H1 (cell line): ENCODE results near the gene MTPN. TPM values are rescaled to one million over a fixed set of nuclear protein-coding genes. Genes with fewer than 3 reads are reported as not detected.

Experiments used
- BACH1 ChIP-seq: IDR thresholded peaks from 2 replicates; pipeline ENCODE4 v1.6.1; 2012; ENCODE audit warnings: low read length, improper control_type of control experiment
- BCL11A ChIP-seq, 2 experiments: IDR thresholded peaks; one replicate each; pipeline ENCODE4 v1.6.1; 2011; ENCODE audit warnings: low read depth in 2 of 2, low read length in 2 of 2, mild to moderate bottlenecking in 2 of 2
- CEBPB ChIP-seq: IDR thresholded peaks from 2 replicates; pipeline ENCODE4 v1.6.1; 2012; ENCODE audit warnings: low read depth, low read length
- JUND ChIP-seq: IDR thresholded peaks from 2 replicates; pipeline ENCODE4 v1.6.1; 2011; ENCODE audit warnings: mild to moderate bottlenecking, improper control_type of control experiment, low read length
- KDM4A ChIP-seq: IDR thresholded peaks from one replicate; pipeline ENCODE4 v1.7.1; 2012; ENCODE audit warnings: low read depth, mild to moderate bottlenecking, moderate library complexity, low read length, inconsistent platforms; ENCODE audit not compliant: severe bottlenecking
- MAFK ChIP-seq: IDR thresholded peaks from 2 replicates; pipeline ENCODE4 v1.6.1; 2012; ENCODE audit warnings: low read depth, mild to moderate bottlenecking, improper control_type of control experiment, low read length
- POU5F1 ChIP-seq: IDR thresholded peaks from 2 replicates; pipeline ENCODE4 v1.6.1; 2011; ENCODE audit warnings: low read depth, mild to moderate bottlenecking, low read length, moderate library complexity
- RXRA ChIP-seq: IDR thresholded peaks from 2 replicates; pipeline ENCODE4 v1.6.1; 2011; ENCODE audit warnings: low read depth, mild to moderate bottlenecking, low read length, moderate library complexity; ENCODE audit not compliant: insufficient read depth
- TAF1 ChIP-seq: IDR thresholded peaks from 2 replicates; pipeline ENCODE4 v1.6.1; 2011; ENCODE audit warnings: mild to moderate bottlenecking, low read depth, low read length
- ZNF274 ChIP-seq: IDR thresholded peaks from 2 replicates; pipeline ENCODE4 v1.7.0; 2012; ENCODE audit warnings: low read length, borderline replicate concordance; ENCODE audit errors: extremely low read depth
- polyA plus RNA-seq, 7 experiments: library from polyadenylated mRNA; depleted of rRNA in 3 of 7; stranded (reverse) in 5 of 7; unstranded in 2 of 7; fragments of >200 nt in 5 of 7; fragments of 200-250 nt in 2 of 7; gene quantifications; 1 replicate in 5 of 7; 2 replicates in 1 of 7; 4 replicates in 1 of 7; pipeline versions ENCODE4 v1.2.1 to v1.2.3, GENCODE V29; 2011 to 2013; ENCODE audit warnings: missing spikeins in 2 of 7, mixed read lengths in 2 of 7
- total RNA-seq: library from RNA; stranded (reverse); fragmentation: NEBNext Ultra II Directional; extraction: Animal tissue kit (Norgen Biotek cat#: 25700); gene quantifications from 2 replicates; pipeline ENCODE4 v1.2.1, GENCODE V29; 2021
- TF ChIP-seq, protein P1 (sequence below): fragments of 300-600 bp; sonication (generic); IDR thresholded peaks from 2 replicates; pipeline ENCODE4 v1.7.1; 2012; ENCODE audit warnings: low read length, moderate library complexity, mild to moderate bottlenecking, inconsistent platforms; ENCODE audit not compliant: insufficient replicate concordance
- TF ChIP-seq, protein P2 (sequence below): IDR thresholded peaks from 2 replicates; pipeline ENCODE4 v1.6.1; 2011; ENCODE audit warnings: low read depth, mild to moderate bottlenecking, low read length; ENCODE audit not compliant: insufficient read depth

Gene MTPN
- total and polyA plus RNA-seq, 2 of the 8 experiments (the other 6 are each of a cell fraction or from before 2014, with no cell fraction given), result 33.0 to 101 TPM

DNA sequence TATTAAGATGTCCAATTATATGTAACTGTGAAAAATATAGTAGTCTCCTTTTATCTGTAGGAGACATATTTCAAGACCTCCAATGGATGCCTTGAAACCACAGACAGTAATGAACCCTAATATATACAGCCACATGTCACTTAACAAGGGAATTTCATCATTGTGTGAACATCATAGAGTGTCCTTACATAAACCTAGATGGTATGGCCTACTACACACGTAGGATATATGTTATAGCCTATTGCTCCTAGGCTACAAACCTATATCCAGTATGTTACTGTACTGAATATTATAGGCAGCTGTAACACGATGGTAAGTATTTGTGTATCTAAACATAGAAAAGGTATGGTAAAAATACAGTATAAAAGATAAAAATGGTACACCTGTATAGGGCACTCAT lies 32.4 kb downstream of the MTPN start (continued):
- TF ChIP-seq, protein P1, sequence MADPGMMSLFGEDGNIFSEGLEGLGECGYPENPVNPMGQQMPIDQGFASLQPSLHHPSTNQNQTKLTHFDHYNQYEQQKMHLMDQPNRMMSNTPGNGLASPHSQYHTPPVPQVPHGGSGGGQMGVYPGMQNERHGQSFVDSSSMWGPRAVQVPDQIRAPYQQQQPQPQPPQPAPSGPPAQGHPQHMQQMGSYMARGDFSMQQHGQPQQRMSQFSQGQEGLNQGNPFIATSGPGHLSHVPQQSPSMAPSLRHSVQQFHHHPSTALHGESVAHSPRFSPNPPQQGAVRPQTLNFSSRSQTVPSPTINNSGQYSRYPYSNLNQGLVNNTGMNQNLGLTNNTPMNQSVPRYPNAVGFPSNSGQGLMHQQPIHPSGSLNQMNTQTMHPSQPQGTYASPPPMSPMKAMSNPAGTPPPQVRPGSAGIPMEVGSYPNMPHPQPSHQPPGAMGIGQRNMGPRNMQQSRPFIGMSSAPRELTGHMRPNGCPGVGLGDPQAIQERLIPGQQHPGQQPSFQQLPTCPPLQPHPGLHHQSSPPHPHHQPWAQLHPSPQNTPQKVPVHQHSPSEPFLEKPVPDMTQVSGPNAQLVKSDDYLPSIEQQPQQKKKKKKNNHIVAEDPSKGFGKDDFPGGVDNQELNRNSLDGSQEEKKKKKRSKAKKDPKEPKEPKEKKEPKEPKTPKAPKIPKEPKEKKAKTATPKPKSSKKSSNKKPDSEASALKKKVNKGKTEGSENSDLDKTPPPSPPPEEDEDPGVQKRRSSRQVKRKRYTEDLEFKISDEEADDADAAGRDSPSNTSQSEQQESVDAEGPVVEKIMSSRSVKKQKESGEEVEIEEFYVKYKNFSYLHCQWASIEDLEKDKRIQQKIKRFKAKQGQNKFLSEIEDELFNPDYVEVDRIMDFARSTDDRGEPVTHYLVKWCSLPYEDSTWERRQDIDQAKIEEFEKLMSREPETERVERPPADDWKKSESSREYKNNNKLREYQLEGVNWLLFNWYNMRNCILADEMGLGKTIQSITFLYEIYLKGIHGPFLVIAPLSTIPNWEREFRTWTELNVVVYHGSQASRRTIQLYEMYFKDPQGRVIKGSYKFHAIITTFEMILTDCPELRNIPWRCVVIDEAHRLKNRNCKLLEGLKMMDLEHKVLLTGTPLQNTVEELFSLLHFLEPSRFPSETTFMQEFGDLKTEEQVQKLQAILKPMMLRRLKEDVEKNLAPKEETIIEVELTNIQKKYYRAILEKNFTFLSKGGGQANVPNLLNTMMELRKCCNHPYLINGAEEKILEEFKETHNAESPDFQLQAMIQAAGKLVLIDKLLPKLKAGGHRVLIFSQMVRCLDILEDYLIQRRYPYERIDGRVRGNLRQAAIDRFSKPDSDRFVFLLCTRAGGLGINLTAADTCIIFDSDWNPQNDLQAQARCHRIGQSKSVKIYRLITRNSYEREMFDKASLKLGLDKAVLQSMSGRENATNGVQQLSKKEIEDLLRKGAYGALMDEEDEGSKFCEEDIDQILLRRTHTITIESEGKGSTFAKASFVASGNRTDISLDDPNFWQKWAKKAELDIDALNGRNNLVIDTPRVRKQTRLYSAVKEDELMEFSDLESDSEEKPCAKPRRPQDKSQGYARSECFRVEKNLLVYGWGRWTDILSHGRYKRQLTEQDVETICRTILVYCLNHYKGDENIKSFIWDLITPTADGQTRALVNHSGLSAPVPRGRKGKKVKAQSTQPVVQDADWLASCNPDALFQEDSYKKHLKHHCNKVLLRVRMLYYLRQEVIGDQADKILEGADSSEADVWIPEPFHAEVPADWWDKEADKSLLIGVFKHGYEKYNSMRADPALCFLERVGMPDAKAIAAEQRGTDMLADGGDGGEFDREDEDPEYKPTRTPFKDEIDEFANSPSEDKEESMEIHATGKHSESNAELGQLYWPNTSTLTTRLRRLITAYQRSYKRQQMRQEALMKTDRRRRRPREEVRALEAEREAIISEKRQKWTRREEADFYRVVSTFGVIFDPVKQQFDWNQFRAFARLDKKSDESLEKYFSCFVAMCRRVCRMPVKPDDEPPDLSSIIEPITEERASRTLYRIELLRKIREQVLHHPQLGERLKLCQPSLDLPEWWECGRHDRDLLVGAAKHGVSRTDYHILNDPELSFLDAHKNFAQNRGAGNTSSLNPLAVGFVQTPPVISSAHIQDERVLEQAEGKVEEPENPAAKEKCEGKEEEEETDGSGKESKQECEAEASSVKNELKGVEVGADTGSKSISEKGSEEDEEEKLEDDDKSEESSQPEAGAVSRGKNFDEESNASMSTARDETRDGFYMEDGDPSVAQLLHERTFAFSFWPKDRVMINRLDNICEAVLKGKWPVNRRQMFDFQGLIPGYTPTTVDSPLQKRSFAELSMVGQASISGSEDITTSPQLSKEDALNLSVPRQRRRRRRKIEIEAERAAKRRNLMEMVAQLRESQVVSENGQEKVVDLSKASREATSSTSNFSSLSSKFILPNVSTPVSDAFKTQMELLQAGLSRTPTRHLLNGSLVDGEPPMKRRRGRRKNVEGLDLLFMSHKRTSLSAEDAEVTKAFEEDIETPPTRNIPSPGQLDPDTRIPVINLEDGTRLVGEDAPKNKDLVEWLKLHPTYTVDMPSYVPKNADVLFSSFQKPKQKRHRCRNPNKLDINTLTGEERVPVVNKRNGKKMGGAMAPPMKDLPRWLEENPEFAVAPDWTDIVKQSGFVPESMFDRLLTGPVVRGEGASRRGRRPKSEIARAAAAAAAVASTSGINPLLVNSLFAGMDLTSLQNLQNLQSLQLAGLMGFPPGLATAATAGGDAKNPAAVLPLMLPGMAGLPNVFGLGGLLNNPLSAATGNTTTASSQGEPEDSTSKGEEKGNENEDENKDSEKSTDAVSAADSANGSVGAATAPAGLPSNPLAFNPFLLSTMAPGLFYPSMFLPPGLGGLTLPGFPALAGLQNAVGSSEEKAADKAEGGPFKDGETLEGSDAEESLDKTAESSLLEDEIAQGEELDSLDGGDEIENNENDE, result no peak
- TF ChIP-seq ZNF274 (no peak), CEBPB (no peak), POU5F1 (no peak), JUND (no peak), BACH1 (no peak), BCL11A (IDR thresholded peaks at IDR 0.05; ENCODE audit: low read depth in 2 of 2, low read length in 2 of 2) (no peak), TAF1 (no peak), RXRA (no peak), MAFK (no peak), KDM4A (no peak)
- TF ChIP-seq, protein P2, sequence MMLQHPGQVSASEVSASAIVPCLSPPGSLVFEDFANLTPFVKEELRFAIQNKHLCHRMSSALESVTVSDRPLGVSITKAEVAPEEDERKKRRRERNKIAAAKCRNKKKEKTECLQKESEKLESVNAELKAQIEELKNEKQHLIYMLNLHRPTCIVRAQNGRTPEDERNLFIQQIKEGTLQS, result no peak
